AG09319 (cell line): Measurements from ENCODE around the gene MLST8.
"Not testable (repeated sequence)": the region's sequence is repeated elsewhere in the genome, so short reads cannot be mapped to it uniquely, and the experiment has no call there.

ENCODE experiments used
- DNase-seq: peaks from one replicate; pipeline ENCODE4 v3.0.0-alpha.2; 2010; ENCODE audit warnings: low read depth; ENCODE audit errors: extremely low read depth
- CTCF ChIP-seq: IDR thresholded peaks from 2 replicates; pipeline ENCODE4 v1.5.1; 2011; ENCODE audit warnings: low read depth, mild to moderate bottlenecking, inconsistent platforms, low read length, moderate library complexity

Gene MLST8

GRCh38 chr16:2197765-2198164 is 7.5 kb upstream of the MLST8 start:
- no peak for DNase-seq
- TF ChIP-seq CTCF, result no peak

- no peak for DNase-seq
- TF ChIP-seq CTCF, result no peak
Measured at GRCh38 chr16:2198283-2198682, 7.0 kb upstream of the MLST8 start.

- no peak for DNase-seq
- TF ChIP-seq CTCF, result no peak
Measured at GRCh38 chr16:2199095-2199494, 6.2 kb upstream of the MLST8 start.

- no peak for DNase-seq
- TF ChIP-seq CTCF, result no peak
Measured at GRCh38 chr16:2199621-2200139, 5.6 kb upstream of the MLST8 start.

- DNase-seq, result no peak
- TF ChIP-seq CTCF, result no peak
Measured at GRCh38 chr16:2200313-2200712, 4.9 kb upstream of the MLST8 start.

GRCh38 chr16:2203119-2203688 is 2.0 kb upstream of the MLST8 start:
- not testable (repeated sequence) for DNase-seq

GRCh38 chr16:2204416-2205103 is 694 bp upstream of the MLST8 start:
- TF ChIP-seq CTCF, result no peak
- DNase-seq, result no peak

GRCh38 chr16:2205967-2206313 is 686 bp downstream of the MLST8 start:
- no peak for TF ChIP-seq CTCF
- DNase-seq, result no peak
